Activated gamma-delta T cell treated with Interleukin-2 at 50 U/mL for 16 hours (primary cell): Measurements from ENCODE around the gene JPH3.
A peak's percentile ranks its signal among the peaks of the same experiment; 100 is the strongest.

ENCODE experiments used
- DNase-seq: peaks from one replicate; pipeline ENCODE4 v3.0.0-alpha.2; 2020

JPH3 gene

GRCh38 chr16:87628246-87628923, 26.1 kb downstream of the JPH3 start:
- no peak for DNase-seq

- no peak for DNase-seq
Measured at GRCh38 chr16:87628940-87629339, 26.6 kb downstream of the JPH3 start.

GRCh38 chr16:87631067-87631466, 28.8 kb downstream of the JPH3 start:
- no peak for DNase-seq

- DNase-seq, result no peak
Measured at GRCh38 chr16:87634411-87634810, 32.1 kb downstream of the JPH3 start.

- peak; percentile 72 for DNase-seq
Measured at GRCh38 chr16:87635541-87636049, 33.3 kb downstream of the JPH3 start.

GRCh38 chr16:87636050-87636684, 33.9 kb downstream of the JPH3 start:
- DNase-seq, result peak; percentile 78

GRCh38 chr16:87636741-87637140, 34.4 kb downstream of the JPH3 start:
- no peak for DNase-seq

- DNase-seq, result no peak
Measured at GRCh38 chr16:87637357-87637756, 35.0 kb downstream of the JPH3 start.

GRCh38 chr16:87638736-87639135, 36.4 kb downstream of the JPH3 start:
- DNase-seq, result no peak

GRCh38 chr16:87641721-87642120, 39.4 kb downstream of the JPH3 start:
- no peak for DNase-seq

GRCh38 chr16:87642491-87642890, 40.2 kb downstream of the JPH3 start:
- no peak for DNase-seq

GRCh38 chr16:87644186-87644585, 41.9 kb downstream of the JPH3 start:
- no peak for DNase-seq

GRCh38 chr16:87644596-87644995, 42.3 kb downstream of the JPH3 start:
- DNase-seq, result no peak

- DNase-seq, result no peak
Measured at GRCh38 chr16:87645802-87646201, 43.5 kb downstream of the JPH3 start.

- no peak for DNase-seq
Measured at GRCh38 chr16:87647431-87648185, 45.3 kb downstream of the JPH3 start.

- DNase-seq, result no peak
Measured at GRCh38 chr16:87648236-87648635, 45.9 kb downstream of the JPH3 start.

- DNase-seq, result no peak
Measured at GRCh38 chr16:87648698-87649487, 46.6 kb downstream of the JPH3 start.

- no peak for DNase-seq
Measured at GRCh38 chr16:87652386-87652785, 50.1 kb downstream of the JPH3 start.

- no peak for DNase-seq
Measured at GRCh38 chr16:87652799-87653198, 50.5 kb downstream of the JPH3 start.

GRCh38 chr16:87653234-87653633, 50.9 kb downstream of the JPH3 start:
- DNase-seq, result no peak

- DNase-seq, result no peak
Measured at GRCh38 chr16:87654826-87655225, 52.5 kb downstream of the JPH3 start.

GRCh38 chr16:87656328-87656727, 54.0 kb downstream of the JPH3 start:
- no peak for DNase-seq

- DNase-seq, result no peak
Measured at GRCh38 chr16:87657621-87658192, 55.4 kb downstream of the JPH3 start.
